Mucosa of stomach (tissue), 1 donor: ENCODE results near the gene ANKRD1.

Source experiments
- H3K27me3 ChIP-seq: one replicate; pipeline ENCODE4 v1.7.0; 2013; ENCODE audit warnings: mild to moderate bottlenecking, low read length; ENCODE audit not compliant: control insufficient read depth, insufficient read depth
- H3K36me3 ChIP-seq: one replicate; pipeline ENCODE4 v1.7.0; 2013; ENCODE audit warnings: low read length; ENCODE audit not compliant: control insufficient read depth, insufficient read depth
- H3K4me1 ChIP-seq: one replicate; pipeline ENCODE4 v1.7.0; 2013; ENCODE audit warnings: mild to moderate bottlenecking, low read length; ENCODE audit not compliant: control insufficient read depth, insufficient read depth
- H3K4me3 ChIP-seq: one replicate; pipeline ENCODE4 v1.7.0; 2013; ENCODE audit warnings: low read length
- H3K9ac ChIP-seq: one replicate; pipeline ENCODE4 v1.7.0; 2013; ENCODE audit warnings: mild to moderate bottlenecking, low read length, moderate library complexity
- H3K9me3 ChIP-seq: one replicate; pipeline ENCODE4 v1.7.0; 2013; ENCODE audit warnings: mild to moderate bottlenecking, low read length, moderate library complexity; ENCODE audit not compliant: control insufficient read depth
- donor health status: Pancreatic carcinoma.

ANKRD1 gene

DNA sequence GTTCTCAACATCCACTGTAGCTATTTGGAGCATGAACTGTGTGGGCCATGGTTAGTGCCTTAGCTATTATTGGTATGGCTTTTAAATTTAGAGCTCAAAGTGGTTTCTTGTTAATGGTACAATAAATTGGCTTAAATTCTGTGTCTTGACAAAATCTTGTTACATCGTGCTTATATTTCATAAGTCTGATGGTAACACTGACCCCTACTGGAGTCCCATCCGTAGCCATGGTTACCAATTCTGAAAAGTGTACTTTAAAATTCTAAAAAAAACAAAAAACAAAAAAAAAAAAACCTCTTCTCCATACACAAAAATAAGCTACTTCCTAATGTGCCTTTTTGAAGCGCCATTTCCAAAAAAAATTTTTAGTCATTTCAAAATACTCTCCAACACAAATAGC is 55.5 kb downstream of the ANKRD1 start:
- no peak overlapping the region for H3K4me3 ChIP-seq
- H3K9ac ChIP-seq: no peak overlapping the region
- peaks cover 3% of the 10 kb centered on the region for H3K27me3 ChIP-seq
- no peaks in the 10 kb centered on the region for H3K36me3 ChIP-seq
- no peaks in the 10 kb centered on the region for H3K4me1 ChIP-seq
- no peaks in the 10 kb centered on the region for H3K9me3 ChIP-seq

GRCh38 chr10:90862908-90863514 is 57.9 kb downstream of the ANKRD1 start:
- H3K27me3 ChIP-seq: peaks cover 15% of the 10 kb centered on the region
- H3K9me3 ChIP-seq: no peaks in the 10 kb centered on the region
- no peak overlapping the region for H3K9ac ChIP-seq
- no peaks in the 10 kb centered on the region for H3K36me3 ChIP-seq
- H3K4me3 ChIP-seq: no peak overlapping the region
- peaks cover 4% of the 10 kb centered on the region for H3K4me1 ChIP-seq
